NCI-H2107 treated with DMSO at 0.1 percent for 48 hours (cell line): Measurements from ENCODE around the gene SPCS2.
A peak's percentile ranks its signal among the peaks of the same experiment; 100 is the strongest.
"Not testable (repeated sequence)": the region's sequence is repeated elsewhere in the genome, so short reads cannot be mapped to it uniquely, and the experiment has no call there.

Source experiments
- DNase-seq: peaks from one replicate; lab custom pipeline; 2025; ENCODE audit not compliant: unreplicated experiment; lab: John Stamatoyannopoulos, UW

The SPCS2 gene

DNA sequence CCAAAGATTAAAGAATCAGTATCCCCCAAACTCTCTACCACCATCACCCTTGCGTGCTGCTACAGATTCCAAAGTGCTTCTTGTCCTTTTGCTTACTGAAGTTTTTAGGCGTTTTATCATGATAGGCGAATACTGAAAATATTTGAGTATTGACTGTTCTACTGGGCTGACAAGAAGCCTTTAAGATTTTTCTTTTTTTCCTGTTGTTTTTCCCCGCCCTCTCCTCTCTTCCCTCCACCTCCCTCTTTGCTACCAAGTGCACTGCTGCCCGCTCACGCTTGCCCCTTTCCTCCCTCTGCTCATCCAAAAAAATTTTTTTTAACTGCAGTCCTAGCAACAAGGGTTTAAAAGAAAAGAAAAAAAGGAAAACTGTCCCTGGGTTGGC, 679 bp downstream of the SPCS2 start:
- DNase-seq, result no peak

DNA sequence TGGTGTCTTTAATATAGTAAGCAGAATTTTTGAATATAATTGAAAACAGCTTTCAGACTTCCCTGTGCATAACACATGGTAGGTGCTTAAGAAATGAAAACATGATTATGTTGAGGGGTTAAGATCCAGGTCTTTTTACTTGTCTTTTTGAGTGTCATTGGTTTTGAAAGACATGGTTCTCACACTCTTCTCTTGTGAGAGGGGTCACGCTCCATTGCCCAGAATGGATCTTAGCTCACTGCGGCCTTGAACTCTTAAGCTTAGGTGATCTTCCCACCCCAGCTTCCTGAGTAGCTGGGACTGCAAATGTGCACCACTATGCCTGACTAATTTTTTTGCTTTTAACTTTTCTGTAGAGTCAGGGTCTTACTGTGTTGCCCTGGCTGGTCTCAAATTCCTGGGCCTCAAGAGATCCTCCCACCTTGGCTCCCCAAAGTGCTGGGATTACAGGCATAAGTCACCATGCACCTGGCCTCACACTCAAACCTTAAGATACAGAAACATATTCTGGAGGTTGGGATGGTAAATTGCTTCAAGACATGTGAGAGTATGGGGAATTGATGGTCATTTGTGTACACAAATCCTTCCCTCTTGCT, 1.4 kb downstream of the SPCS2 start:
- DNase-seq, result no peak

DNA sequence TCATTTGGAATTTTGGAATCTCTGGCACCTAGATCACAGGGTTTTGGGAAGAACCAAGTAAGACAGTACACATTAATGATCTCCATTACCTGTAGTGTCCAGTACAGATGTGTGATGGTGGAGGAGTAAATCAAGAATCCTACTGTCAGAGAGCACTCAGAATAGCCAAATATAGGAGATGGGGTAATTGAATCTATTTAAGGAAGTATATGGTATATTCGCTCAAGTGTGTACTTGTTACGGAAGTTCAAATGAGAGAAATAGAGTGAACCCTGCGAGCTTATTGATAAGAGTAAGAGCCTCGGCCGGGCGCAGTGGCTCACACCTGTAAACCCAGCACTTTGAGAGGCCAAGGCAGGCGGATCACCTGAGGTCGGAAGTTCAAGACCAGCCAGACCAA, 2.2 kb downstream of the SPCS2 start:
- no peak for DNase-seq

DNA sequence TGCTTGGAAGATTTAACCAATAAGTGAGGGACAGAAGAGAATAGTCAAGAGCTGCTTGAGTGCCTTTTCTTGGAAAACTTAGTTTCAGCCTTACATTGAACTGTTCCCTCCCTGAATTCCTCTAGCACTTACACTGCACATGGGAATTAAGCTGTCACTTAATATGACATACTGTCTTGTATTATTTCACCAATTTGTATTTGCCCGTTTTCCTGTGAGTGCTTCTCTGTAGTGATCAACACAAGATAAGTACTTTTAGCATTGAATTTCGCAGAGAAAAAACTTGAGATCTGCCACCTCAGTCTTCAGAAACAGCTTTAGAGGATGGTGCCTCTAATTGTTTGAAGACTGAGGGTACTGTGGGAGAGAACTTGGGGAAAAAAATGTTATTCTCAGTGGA, 3.7 kb downstream of the SPCS2 start:
- DNase-seq, result no peak

DNA sequence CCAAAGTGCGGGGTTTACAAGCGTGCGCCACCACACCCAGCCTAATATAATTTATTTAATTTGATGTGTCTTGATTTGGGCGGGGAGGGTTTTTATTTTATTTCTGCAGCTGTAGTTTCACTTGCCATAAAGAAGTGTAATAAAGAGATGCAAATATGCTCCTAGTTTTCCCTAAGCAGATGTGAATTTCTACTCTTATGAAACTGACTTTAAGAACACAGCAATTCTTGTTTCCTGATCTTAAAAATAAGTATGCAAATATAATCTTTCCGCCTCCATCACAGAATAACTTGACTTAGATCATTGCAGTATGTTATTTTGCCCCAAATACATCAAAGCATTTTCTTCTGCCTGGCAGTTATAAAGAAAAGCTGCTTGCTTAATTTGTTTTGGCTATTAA, 4.4 kb downstream of the SPCS2 start:
- DNase-seq, result no peak

DNA sequence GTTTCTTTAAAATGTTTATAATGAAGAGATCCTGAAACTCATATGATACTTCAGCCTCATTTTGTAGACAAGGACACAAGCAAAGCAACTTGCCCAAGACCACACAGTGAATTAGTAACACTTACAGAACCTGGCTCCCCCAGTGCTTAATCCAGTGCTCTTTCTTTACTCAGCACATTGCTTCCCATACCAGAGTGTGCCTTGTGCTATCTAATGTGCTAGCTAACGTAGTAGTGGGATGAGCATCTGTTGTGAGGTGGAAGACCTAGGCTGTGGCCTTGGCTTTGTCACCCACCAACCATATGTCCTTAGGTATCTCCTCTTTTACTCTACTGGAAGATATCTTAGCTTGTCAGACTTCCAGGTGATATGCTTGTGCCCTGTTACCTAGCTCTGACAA, 5.1 kb downstream of the SPCS2 start:
- no peak for DNase-seq

DNA sequence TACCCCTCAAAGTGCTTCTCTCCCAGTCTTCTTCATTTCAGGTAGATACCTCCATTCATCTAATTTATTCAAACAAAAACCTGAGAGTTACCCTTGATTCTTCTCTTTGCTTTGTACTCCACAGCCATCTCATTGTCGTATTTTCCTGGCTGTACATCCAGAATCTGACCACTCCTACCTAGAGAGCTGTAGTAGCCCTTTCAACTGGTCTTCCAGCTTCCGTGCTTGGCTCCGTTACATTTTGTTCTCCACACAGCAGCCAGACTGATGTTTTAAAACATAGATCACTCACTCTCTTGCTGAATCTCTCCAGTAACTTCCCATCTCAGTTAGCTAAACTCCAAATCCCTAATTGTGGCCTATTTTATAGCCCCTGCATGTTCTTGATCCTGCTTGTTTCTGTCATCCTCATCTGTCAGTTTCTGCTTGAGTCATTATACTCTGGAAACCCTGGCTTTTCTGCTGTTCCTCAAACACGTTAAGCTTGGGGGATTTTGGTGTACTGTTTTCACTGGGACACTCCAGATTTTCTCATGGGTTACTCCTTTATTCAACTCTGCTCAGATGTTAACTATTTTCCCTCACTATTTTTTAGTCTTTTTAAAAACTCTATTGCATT, 7.4 kb downstream of the SPCS2 start:
- DNase-seq, result no peak

DNA sequence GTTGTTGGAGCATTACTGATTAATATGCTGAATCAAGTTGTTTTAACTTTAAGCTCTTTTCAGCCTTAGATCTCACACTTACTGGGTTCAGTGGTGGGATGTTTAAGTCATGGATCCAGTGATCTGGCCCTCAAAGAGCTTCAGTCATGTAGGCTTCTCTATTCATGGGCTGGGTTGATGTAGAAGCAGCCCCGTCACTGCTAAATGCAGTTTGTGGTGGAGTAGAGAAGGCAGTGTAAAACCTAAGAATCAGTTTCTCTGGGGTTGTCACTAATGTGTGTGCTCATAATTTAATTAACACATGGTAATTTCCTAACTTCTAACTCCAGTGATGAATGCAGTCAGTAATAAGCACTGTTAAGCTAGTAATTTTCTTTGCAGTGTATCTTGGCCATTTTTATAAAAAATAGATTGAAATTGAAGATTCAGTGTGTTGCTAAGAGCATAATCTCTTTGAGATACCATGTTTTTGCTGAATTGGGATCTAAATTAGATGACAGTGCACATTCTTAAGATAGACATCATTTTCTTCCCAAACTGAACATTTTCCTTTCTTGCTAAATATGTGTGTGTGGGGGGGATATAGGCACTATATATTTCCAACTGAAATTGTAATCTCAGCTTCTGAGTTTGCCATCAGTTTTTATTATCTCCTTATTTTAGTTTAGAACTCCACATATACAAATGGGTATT, 9.0 kb downstream of the SPCS2 start:
- no peak for DNase-seq

DNA sequence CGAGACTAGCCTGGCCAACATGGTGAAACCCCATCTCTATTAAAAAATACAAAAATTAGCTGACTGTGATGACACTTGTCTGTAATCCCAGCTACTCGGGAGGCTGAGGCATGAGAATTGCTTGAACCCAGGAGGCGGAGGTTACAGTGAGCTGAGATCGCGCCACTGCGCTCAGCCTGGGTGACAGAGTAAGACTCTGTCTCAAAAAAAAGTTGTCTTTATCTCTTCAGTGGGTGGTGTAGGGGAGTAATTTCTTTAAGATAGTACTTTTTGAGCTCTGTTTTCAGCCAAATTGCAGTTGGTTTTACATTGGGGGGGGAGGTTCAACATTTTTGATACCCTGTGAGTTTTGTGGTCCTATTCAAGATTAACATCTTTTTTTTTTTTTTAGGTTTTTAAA, 11.1 kb downstream of the SPCS2 start:
- not testable (repeated sequence) for DNase-seq

DNA sequence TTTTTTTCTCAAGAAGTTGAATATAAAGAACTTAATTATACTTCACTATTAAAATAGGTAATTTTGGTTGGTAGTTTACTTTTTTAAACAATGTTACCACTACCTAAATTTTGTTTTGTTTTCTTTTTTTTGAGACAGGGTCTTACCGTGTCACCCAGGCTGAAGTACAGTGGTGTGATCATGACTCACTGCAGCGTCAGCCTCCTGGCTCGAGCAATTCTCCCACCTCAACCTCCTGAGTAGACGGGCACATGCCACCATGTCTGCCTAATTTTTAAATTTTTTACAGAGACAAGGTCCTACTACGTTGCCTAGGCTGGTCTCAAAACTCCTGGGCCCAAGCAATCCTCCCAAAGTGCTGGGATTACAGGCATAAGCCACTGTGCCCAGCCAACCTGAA, 17.6 kb downstream of the SPCS2 start:
- no peak for DNase-seq

DNA sequence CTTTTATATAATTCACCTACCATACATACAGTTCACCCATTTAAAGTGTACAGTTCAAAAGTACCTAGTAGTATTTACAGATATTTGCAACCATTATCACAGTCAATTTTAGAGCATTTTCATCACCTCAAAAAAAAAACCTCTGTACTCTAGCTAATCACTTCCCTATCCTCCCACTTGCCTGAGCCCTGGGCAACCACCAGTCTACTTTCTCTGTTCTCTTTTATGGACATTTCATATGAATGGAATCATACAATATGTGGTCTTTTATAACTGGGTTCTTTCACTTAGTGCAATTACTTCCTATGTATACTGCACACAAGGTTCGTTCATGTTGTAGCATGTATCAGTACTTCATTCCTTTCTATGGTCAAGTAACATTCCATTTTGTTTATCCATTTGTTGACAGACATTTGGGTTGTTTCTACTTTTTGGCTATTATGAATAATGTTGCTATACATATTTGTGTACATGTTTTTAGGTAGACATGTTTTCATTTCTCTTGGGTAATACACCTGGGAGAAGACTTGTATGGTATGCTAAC, 21.9 kb downstream of the SPCS2 start:
- DNase-seq, result no peak

DNA sequence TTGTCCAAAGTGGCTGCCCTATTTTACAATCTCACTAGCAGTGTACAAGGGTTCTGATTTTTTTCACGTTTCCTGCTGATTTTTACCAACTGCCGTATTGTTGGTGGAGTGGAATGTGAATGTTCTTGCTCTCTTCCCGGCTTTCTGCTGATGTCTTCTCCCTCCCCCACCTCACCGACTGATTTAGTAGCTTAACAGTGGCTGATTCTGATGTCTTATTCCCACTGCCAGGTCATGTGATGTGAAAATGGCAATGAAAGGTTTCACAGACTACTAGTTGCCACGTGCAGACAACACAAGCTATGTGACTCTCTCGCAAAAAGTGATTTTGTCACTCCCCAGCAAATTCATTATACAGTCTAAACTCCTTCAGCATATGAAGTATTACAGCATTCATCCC, 22.4 kb downstream of the SPCS2 start:
- no peak for DNase-seq

DNA sequence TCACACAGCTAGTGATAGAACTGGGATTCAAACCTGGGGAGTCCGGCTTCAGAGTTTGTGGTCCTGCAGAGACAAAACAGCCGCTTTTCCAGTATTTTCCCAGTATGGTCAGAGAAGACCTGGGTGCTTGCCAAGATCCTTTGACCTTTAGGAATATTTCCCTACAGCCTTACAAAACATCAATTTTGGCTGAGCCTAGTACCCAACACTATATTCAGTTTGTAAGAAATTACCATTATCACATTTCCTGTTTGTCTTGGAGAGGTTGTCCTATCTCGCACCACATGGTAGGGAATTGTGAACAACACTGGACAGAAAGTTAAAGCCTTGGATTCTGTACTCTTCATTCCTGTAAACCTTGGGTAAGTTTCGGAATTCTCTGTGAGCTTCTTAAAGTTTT, 29.0 kb downstream of the SPCS2 start:
- DNase-seq, result no peak

DNA sequence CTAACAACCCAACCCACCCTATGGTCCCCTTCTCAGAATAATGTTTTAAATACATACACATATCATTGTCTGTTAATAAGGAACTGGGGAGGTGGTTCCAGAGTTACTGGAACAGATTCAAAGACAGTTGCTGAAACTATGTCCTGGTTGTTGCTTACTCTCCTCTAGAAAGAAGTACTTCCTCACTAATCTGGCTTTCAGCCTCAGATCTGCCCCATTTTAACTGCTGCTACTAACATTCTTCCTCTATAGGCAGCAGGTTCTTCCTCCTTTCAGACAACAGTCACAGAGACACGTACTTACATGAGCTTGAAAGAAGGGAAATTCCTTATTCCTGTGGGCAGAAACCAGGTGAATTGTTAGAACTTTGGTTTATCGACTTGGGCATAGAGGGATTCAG, 31.6 kb downstream of the SPCS2 start:
- DNase-seq, result no peak

DNA sequence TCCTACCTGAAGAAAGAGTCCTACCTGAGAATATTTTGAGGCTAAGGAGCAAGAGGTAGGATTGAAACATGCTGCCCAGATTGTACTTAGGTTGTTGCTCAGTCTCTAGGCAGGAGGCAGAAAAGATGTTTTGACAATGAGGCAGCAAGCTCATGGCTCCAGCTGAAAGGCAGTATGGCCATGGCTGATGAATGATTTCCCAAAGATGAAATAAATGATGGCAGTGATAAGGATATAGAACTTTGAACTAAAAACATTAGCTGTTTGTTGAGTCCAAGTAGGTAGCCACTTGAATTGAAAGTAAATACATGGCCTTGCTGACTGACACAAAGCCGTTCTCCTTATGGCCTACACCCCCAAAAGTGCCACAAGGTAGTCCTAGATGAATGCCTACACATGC, 32.8 kb downstream of the SPCS2 start:
- DNase-seq, result no peak

DNA sequence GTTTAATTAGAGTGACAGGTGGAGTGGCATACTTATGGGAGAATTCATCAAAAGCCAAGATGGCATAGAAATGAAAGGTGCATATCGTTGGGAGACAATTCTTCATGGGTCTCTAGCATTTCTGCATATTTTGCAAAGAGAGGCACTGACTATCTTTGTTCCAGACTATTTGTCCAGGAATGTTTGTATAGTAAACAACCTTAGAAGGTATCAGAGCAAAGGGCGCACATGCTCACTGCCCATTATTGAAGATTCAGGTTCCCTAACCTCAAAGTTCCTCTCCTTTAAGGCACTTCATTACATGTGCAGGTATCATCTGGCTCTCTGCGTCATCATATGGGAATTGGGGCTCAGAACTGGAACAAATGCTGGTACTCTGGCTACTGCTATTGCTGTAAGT, 35.0 kb downstream of the SPCS2 start:
- DNase-seq, result no peak

DNA sequence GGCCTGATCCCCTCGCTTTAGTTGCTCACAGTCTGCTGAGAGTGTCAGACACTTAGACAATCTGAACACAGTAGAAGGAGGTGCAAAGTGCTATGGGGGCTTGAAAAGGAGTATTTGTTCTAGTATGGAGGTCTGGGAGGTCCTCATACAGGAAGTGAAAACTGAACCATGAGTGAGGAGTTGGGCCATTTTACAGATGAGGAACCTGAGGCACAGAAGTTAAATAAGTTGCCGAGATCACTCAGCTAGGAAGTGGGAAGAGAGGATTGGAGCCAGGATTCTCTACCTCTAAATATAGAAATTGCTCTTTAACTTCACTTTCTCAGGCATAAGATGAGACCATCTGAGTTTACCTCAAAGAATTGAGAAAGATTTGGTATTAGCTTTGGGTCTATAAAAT, 35.7 kb downstream of the SPCS2 start:
- DNase-seq, result no peak

DNA sequence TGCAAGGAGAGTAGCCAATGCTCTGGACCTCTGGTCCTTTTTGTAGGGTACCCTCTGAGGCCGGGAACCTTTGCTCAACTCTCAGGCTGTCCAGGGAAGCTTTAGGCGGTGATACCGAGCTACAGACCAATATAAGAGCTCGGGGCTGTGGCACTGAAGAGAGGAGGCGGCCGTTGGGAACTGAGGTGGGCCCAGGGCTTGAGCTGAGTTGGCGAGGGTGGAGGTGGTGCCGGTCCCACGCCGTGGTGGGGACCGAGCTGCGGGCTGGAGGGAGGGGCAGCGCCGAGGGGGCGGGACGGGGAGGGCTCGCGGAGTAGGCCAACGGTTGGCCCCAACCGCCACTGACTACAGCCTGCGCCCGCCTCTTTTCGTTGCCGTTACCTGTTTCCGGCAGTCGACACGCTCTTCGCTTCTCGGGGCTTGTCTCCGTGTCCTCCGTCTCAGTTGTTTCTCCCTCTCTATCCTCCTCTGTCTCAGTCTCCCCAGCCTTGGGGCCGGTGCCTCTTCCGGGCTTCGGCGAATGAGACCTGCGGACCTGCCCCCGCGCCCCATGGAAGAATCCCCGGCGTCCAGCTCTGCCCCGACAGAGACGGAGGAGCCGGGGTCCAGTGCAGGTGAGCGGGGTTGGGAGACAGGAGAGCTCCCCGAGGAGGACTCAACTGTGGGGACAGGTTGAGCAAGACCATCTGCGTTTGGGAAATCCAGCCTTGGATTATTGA, 39.6 kb downstream of the SPCS2 start, which contains the start of gene NEU3:
Gene NEU3 (plus strand): TSS at position 393 of the 719 bp plus-strand sequence. CDS start 128 bp downstream, at position 521.
- DNase-seq, result peak; percentile 78

DNA sequence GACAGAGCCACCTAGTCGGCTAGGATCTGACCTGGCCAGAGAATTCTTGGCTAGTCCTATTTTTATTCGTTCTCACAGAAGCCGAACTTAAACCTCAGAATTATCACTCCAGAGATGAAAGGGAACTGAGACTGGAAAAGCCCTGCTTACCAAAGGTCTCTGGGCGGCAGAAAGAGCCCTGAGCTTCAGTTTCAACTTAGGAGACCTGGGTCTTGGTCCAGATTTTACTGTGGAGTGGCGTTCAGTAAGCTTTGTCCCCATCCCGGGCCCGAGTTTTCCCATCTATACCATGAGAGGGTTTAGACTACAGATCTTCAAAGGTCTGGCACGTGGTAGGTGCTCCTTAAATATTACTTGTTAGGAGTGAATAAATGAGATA, 40.2 kb downstream of the SPCS2 start:
- DNase-seq, result no peak

DNA sequence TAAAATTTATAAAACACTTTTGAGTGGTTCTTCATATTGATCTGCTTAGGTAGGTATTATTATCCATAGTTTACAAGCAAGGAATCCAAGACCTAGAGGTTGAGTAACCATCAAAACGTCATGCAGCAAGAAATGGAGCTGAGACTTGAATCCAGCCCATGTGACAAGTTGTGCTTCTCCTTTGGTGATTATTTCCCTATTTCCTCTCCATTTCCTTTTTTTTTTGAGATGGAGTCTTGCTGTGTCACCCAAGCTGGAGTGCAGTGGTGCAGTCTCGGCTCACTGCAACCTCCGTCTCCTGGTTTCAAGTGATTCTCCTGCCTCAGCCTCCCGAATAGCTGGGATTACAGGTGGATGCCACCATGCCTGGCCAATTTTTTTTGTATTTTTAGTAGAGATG, 41.1 kb downstream of the SPCS2 start:
- DNase-seq, result not testable (repeated sequence)

DNA sequence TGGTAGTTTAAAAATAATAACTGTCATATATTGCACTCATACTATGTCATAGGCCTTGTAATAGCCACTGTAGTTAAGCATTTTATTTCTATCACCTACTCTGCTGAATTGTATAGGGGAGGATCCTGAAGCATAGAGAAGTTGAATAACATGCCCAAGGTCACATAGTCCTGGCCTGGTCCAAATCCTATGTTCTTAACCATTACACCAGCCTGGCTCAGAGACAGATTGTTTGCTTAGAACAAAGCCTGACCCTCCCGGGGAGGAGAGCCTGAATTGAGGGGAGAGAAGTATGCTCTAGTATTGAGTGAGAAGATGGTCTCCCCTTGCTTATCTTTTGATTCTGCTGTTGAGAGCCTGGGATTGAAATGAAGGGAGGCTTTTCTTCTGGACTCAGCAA, 41.9 kb downstream of the SPCS2 start:
- DNase-seq, result no peak

DNA sequence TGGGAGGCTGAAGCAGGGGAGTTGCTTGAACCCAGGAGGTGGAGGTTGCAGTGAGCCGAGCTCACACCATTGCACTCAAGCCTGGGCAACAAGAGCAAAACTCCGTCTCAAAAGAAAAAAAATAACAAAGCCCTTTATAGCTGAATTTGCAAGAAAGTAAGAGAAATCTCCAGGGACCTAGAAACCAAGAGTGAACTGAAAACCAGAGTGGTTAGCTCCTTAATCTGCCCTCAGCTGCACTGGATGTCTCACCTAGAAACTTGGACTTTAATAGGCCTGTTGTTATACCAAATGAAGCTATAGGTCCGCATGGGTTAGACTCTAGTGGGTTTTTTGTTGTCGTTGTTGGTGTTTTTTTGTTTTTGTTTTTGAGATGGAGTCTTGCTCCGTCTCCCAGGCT, 43.8 kb downstream of the SPCS2 start:
- no peak for DNase-seq
